NCI-H82 treated with DMSO at 0.1 percent for 48 hours (cell line): ENCODE measurements around the gene YIPF7.

Experiments
- DNase-seq: peaks from one replicate; lab custom pipeline; 2025; ENCODE audit not compliant: unreplicated experiment; lab: John Stamatoyannopoulos, UW

YIPF7 gene

DNA sequence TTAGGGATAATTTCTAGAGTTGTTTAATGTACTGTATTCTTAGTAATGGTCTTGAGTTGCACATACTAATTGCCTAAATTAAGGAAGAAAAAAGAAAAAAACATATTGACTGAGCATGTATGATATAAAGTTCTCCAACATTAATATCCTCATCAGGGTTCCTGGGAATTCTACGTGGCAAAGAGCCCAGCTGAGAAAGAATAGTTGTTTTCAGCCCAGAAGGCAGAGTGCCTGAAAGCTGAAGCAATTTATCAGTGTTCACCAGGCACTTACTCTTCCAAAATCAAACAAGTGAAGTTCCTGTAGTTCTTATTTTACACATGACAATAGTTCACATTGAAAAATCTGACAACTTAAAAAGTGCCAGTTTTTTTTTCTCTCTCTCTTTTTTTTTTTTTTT is 27.7 kb downstream of the YIPF7 start:
- no peak for DNase-seq

DNA sequence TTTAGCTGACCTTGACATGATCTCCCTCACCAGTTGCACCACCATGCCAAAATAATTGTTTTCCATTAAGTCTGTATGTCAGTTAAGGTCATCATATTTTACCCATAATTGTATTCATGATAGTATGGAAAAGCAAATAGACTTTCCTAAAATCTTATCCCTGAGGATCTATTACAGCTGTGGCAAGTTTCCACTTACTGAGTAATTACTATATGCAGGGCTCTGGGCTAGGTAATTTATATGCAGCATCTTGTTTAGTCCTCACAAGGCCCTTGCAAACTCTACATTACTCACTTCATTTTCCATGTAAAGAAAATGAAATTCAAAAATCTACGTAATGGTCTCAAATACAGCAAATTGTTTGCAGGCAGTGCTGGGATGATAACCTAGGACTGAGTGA is 34.8 kb downstream of the YIPF7 start:
- no peak for DNase-seq

DNA sequence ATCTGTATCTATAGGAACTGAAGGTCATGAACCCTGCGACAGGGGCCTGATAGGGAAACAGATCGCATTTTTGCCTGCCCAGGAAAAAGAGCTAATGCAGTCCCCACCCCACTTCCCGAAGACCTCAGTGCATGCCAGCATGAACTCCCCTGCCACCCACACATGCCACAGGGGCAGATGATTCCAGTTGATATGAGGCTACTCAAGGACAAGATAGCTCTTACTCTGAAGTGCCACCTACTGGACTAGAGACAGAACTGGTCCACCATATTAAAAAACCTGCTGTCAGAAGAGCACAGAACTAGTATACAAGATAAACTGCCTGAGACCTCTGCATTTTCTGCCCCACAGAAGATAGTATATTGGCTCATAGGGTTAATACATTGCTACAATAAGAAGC is 68.0 kb downstream of the YIPF7 start:
- no peak for DNase-seq

DNA sequence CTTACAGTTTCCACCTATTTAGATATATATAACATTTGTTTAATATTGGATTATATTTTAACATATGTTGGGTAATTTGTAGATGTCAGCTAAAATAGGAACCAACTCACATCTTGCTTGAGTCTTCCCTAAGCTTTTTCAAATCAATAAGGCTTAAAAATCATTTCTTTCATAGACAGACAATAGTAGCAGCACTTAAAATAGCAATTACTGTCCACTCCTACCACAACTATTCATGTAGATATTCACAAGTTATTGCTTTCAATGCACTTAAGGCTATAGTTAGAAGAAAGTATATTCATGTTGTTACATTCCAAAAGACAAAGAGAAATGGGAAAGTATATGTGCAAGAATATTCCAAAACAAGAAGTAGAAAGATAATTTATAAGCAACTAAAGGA is 71.2 kb downstream of the YIPF7 start:
- DNase-seq = no peak

DNA sequence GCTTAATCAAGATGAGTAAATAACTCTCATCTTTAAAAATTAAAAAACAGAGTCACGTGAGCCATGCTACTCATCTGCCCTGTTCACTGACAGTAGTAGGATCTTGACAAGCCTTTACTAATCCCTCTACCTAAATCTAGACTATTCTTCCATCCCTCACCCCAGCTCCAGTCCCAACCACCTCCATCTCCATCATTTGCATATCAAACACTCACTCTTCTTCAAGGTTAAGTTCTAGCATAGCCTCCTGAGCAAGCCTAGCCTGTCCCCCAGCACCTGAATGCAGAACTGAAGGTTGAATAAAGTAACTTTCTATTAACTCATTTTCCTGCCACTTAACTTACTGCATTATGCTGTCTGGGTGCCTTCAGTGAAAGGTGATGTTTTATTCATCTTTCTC is 72.5 kb downstream of the YIPF7 start:
- DNase-seq = no peak
